NB4 (cell line): ENCODE data around the gene NCR1.

Experiments
- CTCF ChIP-seq: IDR thresholded peaks from one replicate; pipeline ENCODE4 v1.5.1; 2012; ENCODE audit warnings: low read depth, low read length
- MAX ChIP-seq: IDR thresholded peaks from 2 replicates; pipeline ENCODE4 v1.6.1; 2011; ENCODE audit warnings: low read depth, low read length

- TF ChIP-seq CTCF (no peak), MAX (no peak)
Observed at GRCh38 chr19:54873990-54874389, 32.0 kb upstream of the NCR1 start, which contains the start of gene FCAR.
